Measurements from ENCODE around the gene SNX9. TPM values are rescaled to one million over a fixed set of nuclear protein-coding genes. Genes with fewer than 3 reads are reported as not detected.

Gene SNX9
- total RNA-seq, 3 donors from 2014 or later = 39.0 to 52.5 (median 42.8) TPM

DNA sequence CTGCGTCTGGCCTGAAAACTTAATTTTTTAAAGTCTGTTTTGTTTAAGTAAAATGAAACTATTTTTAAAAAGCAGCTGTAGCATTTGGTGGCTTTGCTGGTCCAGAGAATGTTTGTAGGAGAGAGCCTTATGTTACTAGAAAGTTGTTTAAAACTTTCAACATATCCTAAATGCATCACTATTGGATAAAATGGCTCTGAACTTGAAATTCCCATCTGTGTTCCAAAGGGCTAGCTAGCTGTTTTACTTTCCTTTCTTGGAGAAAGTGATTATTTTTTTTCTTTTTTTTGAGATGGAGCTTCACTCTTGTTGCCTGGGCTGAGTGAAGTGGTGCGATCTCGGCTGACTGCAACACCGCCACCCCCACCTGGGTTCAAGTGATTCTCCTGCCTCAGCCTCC, 161.1 kb downstream of the SNX9 start:
- Mint-ChIP-seq H3K36me3 (ENCODE audit: insufficient read depth) (no peaks in the 10 kb centered on the region), H3K4me1 (ENCODE audit: low read depth) (peaks cover 54% of the 10 kb centered on the region), H3K4me3 (peak overlapping the region; percentile 42), H3K27me3 (ENCODE audit: low read depth) (no peaks in the 10 kb centered on the region), H3K9me3 (no peaks in the 10 kb centered on the region)
- DNase-seq (no peak), ATAC-seq (no peak)

- DNase-seq (no peak), ATAC-seq (no peak)
- peak overlapping the region; percentile 42 for H3K4me3 Mint-ChIP-seq
- no peaks in the 10 kb centered on the region for H3K9me3 Mint-ChIP-seq
- H3K27me3 Mint-ChIP-seq (ENCODE audit: low read depth) = no peaks in the 10 kb centered on the region
- peaks cover 55% of the 10 kb centered on the region for H3K4me1 Mint-ChIP-seq (ENCODE audit: low read depth)
- H3K36me3 Mint-ChIP-seq (ENCODE audit: insufficient read depth) = no peaks in the 10 kb centered on the region
These were observed 161.7 kb downstream of the SNX9 start for GRCh38 chr6:157984686-157985225.

GRCh38 chr6:157985378-157986155, 162.5 kb downstream of the SNX9 start:
- DNase-seq (no peak), ATAC-seq (no peak)
- no peaks in the 10 kb centered on the region for H3K27me3 Mint-ChIP-seq (ENCODE audit: low read depth)
- no peaks in the 10 kb centered on the region for H3K36me3 Mint-ChIP-seq (ENCODE audit: insufficient read depth)
- no peaks in the 10 kb centered on the region for H3K9me3 Mint-ChIP-seq
- peaks cover 57% of the 10 kb centered on the region for H3K4me1 Mint-ChIP-seq (ENCODE audit: low read depth)
- no peak overlapping the region for H3K4me3 Mint-ChIP-seq

- ATAC-seq (no peak), DNase-seq (no peak)
- no peaks in the 10 kb centered on the region for H3K36me3 Mint-ChIP-seq (ENCODE audit: insufficient read depth)
- H3K4me1 Mint-ChIP-seq (ENCODE audit: low read depth) = peaks cover 61% of the 10 kb centered on the region
- no peaks in the 10 kb centered on the region for H3K9me3 Mint-ChIP-seq
- H3K27me3 Mint-ChIP-seq (ENCODE audit: low read depth) = no peaks in the 10 kb centered on the region
- H3K4me3 Mint-ChIP-seq = no peak overlapping the region
These were observed 165.0 kb downstream of the SNX9 start for GRCh38 chr6:157987788-157988699.

DNA sequence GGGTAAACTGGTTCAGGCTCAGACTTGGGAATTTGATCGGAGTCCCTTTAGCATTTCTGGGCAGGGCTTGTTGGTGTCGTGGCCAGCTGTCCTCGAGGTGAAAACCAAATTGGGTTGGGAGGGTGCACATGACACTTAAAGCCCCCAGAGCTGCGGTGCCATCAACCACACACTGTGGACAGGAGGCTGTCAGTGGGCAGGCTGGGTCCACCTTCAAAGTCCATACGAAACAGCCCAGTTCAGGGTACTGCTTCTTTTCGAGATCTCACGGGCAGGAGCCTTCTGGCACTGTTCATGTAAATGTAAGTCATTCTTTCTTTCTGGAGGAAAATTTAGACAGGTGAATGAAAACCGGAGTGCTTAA, 165.6 kb downstream of the SNX9 start:
- no peaks in the 10 kb centered on the region for H3K27me3 Mint-ChIP-seq (ENCODE audit: low read depth)
- DNase-seq (no peak), ATAC-seq (no peak)
- H3K9me3 Mint-ChIP-seq = no peaks in the 10 kb centered on the region
- no peak overlapping the region for H3K4me3 Mint-ChIP-seq
- H3K36me3 Mint-ChIP-seq (ENCODE audit: insufficient read depth) = no peaks in the 10 kb centered on the region
- H3K4me1 Mint-ChIP-seq (ENCODE audit: low read depth) = peaks cover 61% of the 10 kb centered on the region

GRCh38 chr6:157989541-157990289, 166.7 kb downstream of the SNX9 start:
- no peak for DNase-seq
- Mint-ChIP-seq H3K27me3 (ENCODE audit: low read depth) (no peaks in the 10 kb centered on the region), H3K4me3 (peak overlapping the region; percentile 72), H3K36me3 (ENCODE audit: insufficient read depth) (no peaks in the 10 kb centered on the region), H3K4me1 (ENCODE audit: low read depth) (peaks cover 61% of the 10 kb centered on the region), H3K9me3 (no peaks in the 10 kb centered on the region)
- ATAC-seq = peak; percentile 44

GRCh38 chr6:157990321-157991066, 167.4 kb downstream of the SNX9 start:
- ATAC-seq (peak; percentile 61 to 69), DNase-seq (peak; percentile 40)
- H3K27me3 Mint-ChIP-seq (ENCODE audit: low read depth) = no peaks in the 10 kb centered on the region
- H3K4me1 Mint-ChIP-seq (ENCODE audit: low read depth) = peaks cover 55% of the 10 kb centered on the region
- H3K36me3 Mint-ChIP-seq (ENCODE audit: insufficient read depth) = no peaks in the 10 kb centered on the region
- peak overlapping the region; percentile 72 for H3K4me3 Mint-ChIP-seq
- H3K9me3 Mint-ChIP-seq = no peaks in the 10 kb centered on the region

DNA sequence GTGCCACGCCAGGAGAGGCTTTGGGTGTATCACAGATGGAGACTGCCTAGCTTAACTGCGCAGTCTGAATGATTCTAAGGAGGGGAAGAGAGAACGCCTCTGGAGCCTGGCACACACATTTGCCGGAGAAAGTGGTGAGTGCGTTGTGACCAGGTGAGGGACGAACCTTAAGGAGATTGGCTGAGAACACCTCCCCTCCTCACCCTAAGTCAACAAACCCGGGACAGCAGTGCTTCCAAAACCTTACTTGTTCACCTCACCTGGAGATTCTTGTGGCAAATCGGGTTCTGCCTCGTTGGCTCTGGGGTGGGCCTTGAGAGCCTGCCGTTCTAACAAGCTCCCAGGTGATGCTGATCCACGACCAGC, 168.0 kb downstream of the SNX9 start:
- Mint-ChIP-seq H3K9me3 (no peaks in the 10 kb centered on the region), H3K4me1 (ENCODE audit: low read depth) (peaks cover 55% of the 10 kb centered on the region), H3K4me3 (no peak overlapping the region), H3K36me3 (ENCODE audit: insufficient read depth) (peaks cover under 1% of the 10 kb centered on the region), H3K27me3 (ENCODE audit: low read depth) (no peaks in the 10 kb centered on the region)
- no peak for ATAC-seq
- no peak for DNase-seq

- H3K4me3 Mint-ChIP-seq = no peak overlapping the region
- DNase-seq (no peak), ATAC-seq (no peak)
- H3K9me3 Mint-ChIP-seq = no peaks in the 10 kb centered on the region
- H3K27me3 Mint-ChIP-seq (ENCODE audit: low read depth) = no peaks in the 10 kb centered on the region
- H3K4me1 Mint-ChIP-seq (ENCODE audit: low read depth) = peaks cover 60% of the 10 kb centered on the region
- peaks cover 5% of the 10 kb centered on the region for H3K36me3 Mint-ChIP-seq (ENCODE audit: insufficient read depth)
These were observed 170.0 kb downstream of the SNX9 start for GRCh38 chr6:157993076-157993475.

DNA sequence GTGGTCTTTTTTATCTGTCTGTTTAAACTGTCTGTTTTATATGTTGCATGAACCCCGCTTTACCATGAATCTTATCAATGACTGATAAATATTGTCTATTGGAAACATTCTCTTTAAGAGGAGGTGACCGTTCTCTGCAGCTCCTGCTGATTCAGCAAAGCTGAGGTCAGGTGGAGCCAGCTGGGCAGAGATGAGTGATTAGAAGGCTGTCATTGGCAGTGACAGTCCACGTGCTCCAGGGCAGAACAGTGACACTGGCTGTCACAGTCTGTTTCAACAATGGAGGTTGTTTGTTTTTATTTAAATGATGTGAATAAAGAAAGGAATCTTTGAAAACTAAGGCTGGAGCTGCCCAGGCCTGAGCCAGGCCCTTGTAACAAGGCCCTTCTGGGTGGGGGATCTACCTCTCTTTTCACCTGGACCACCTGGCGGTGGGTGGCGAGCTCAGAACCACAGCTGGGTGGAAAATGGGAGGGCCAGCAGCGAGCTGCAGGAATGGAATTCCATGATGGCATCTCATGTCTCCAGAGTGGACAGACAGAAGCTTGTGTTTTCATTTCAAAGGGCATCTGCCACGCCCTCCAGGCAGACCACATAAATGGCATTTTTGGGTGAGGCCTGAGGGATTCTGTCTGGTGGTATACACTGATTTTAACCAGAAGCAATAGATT, 171.2 kb downstream of the SNX9 start:
- DNase-seq = no peak
- H3K4me1 Mint-ChIP-seq (ENCODE audit: low read depth) = peaks cover 56% of the 10 kb centered on the region
- no peaks in the 10 kb centered on the region for H3K27me3 Mint-ChIP-seq (ENCODE audit: low read depth)
- no peaks in the 10 kb centered on the region for H3K9me3 Mint-ChIP-seq
- no peak for ATAC-seq
- H3K4me3 Mint-ChIP-seq = no peak overlapping the region
- peaks cover 5% of the 10 kb centered on the region for H3K36me3 Mint-ChIP-seq (ENCODE audit: insufficient read depth)

Other genes with a start within 250 kb of the SNX9 start
- 10 to 100 TPM; 22.9 to 27.8 (median 24.2) TPM for gene SYNJ2, start 158.6 kb downstream of the SNX9 start, total RNA-seq